HCT116 (cell line): ENCODE measurements around the gene SH2D1B. TPM values are rescaled to one million over a fixed set of nuclear protein-coding genes. Genes with fewer than 3 reads are reported as not detected.

Experiments used
- ATAC-seq: fragments of 200-7000 bp; cut with Tn5 transposase; 2 replicates; pipeline ENCODE4 v1.9.1; 2020; ENCODE audit warnings: mild to moderate bottlenecking, moderate library complexity
- BruUV-seq: library from RNA; stranded (reverse); fragments of 400-500 nt; replicated peaks from 2 replicates; lab custom pipeline; 2021; lab: Mats Ljungman, UMichigan
- CTCF ChIA-PET: fragments of 300-600 bp; sonication (Branson Sonifier 250); formaldehyde crosslinking; loops from one replicate; lab custom pipeline; 2021; ENCODE audit warnings: antibody characterized with exemption; lab: Charles Lee
- POLR2A ChIA-PET: fragments of 300-600, 350-600 bp; sonication (Branson Sonifier 250); formaldehyde crosslinking; loops from one replicate; lab custom pipeline; 2021; ENCODE audit warnings: antibody characterized with exemption; lab: Charles Lee
- RAD21 ChIA-PET, 2 experiments: fragments of 300-600 bp; sonication (Branson Sonifier 250); formaldehyde crosslinking; loops; one replicate each; lab custom pipeline; 2023; ENCODE audit warnings: low total read pairs in 2 of 2; ENCODE audit not compliant: uncharacterized antibody in 2 of 2, unreplicated experiment in 2 of 2, low non-redundant PET in 1 of 2; lab: Charles Lee
- DNase-seq: peaks from one replicate; pipeline ENCODE4 v3.0.0-alpha.2; 2010; ENCODE audit warnings: low read depth, low spot score
- H2AFZ ChIP-seq: fragments of 200-600 bp; shearing (Covaris generic), sonication (generic); 2 replicates; pipeline ENCODE4 v1.6.1; 2017; ENCODE audit warnings: low read depth, mixed run types, mixed read lengths, antibody characterized with exemption, low read length; ENCODE audit not compliant: poor library complexity, severe bottlenecking
- H3K27ac ChIP-seq: 2 replicates; pipeline ENCODE4 v1.5.1; 2012; ENCODE audit warnings: low read depth, low read length
- H3K27me3 ChIP-seq: fragments of 200-600 bp; sonication (generic); 2 replicates; pipeline ENCODE4 v1.6.1; 2016; ENCODE audit warnings: mixed run types, low read length, mixed read lengths; ENCODE audit not compliant: insufficient read depth
- H3K36me3 ChIP-seq, 2 experiments: fragments of 200-500 bp in 1 of 2; fragments of 200-600 bp in 1 of 2; sonication (Bioruptor generic) in 1 of 2; sonication (generic) in 1 of 2; 2 replicates each; pipeline versions ENCODE4 v1.5.1 to v1.6.1; 2014 to 2016; ENCODE audit warnings: low read length in 2 of 2, inconsistent platforms in 1 of 2, mixed read lengths in 1 of 2, mixed run types in 1 of 2; ENCODE audit not compliant: insufficient read depth in 2 of 2, control insufficient read depth in 1 of 2
- H3K4me1 ChIP-seq, 2 experiments: fragments of 200-600 bp in 1 of 2; sonication (generic) in 1 of 2; 2 replicates each; pipeline versions ENCODE4 v1.5.1 to v1.6.1; 2012 to 2017; ENCODE audit warnings: low read length in 2 of 2, inconsistent platforms in 1 of 2, mild to moderate bottlenecking in 1 of 2, mixed read lengths in 1 of 2, mixed run types in 1 of 2, moderate library complexity in 1 of 2; ENCODE audit not compliant: insufficient read depth in 2 of 2, control insufficient read depth in 1 of 2
- H3K4me2 ChIP-seq: fragments of 200-600 bp; sonication (generic); 2 replicates; pipeline ENCODE4 v1.6.1; 2017; ENCODE audit warnings: mixed run types, low read length, mixed read lengths
- H3K4me3 ChIP-seq, 2 experiments: fragments of 200-600 bp in 1 of 2; sonication (generic) in 1 of 2; replicated peaks in 1 of 2; 2 replicates each; pipeline ENCODE4 v1.5.1; 2011 to 2016; ENCODE audit warnings: low read length in 2 of 2, control low read depth in 1 of 2, low read depth in 1 of 2, mild to moderate bottlenecking in 1 of 2, mixed read lengths in 1 of 2, mixed run types in 1 of 2
- H3K79me2 ChIP-seq: fragments of 200-600 bp; sonication (generic); 2 replicates; pipeline ENCODE4 v1.6.1; 2017; ENCODE audit warnings: mild to moderate bottlenecking, mixed run types, low read length, moderate library complexity, mixed read lengths; ENCODE audit not compliant: insufficient read depth
- H3K9ac ChIP-seq: fragments of 200-600 bp; sonication (generic); 2 replicates; pipeline ENCODE4 v1.6.1; 2016; ENCODE audit warnings: low read length, mixed read lengths
- H3K9me2 ChIP-seq: fragments of 200-600 bp; sonication (generic), shearing (Covaris generic); 2 replicates; pipeline ENCODE4 v1.6.1; 2017; ENCODE audit warnings: mixed run types, mild to moderate bottlenecking, moderate library complexity; ENCODE audit not compliant: insufficient read depth
- H3K9me3 ChIP-seq, 2 experiments: fragments of 200-500 bp in 1 of 2; fragments of 200-600 bp in 1 of 2; sonication (Bioruptor generic) in 1 of 2; sonication (generic) in 1 of 2; 2 replicates each; pipeline ENCODE4 v1.6.1; 2014 to 2017; ENCODE audit warnings: low read length in 2 of 2, mixed read lengths in 2 of 2, inconsistent platforms in 1 of 2, low read depth in 1 of 2, mild to moderate bottlenecking in 1 of 2, mixed run types in 1 of 2, moderate library complexity in 1 of 2; ENCODE audit not compliant: control insufficient read depth in 1 of 2, insufficient read depth in 1 of 2
- H4K20me1 ChIP-seq: fragments of 200-600 bp; sonication (generic), shearing (Covaris generic); 2 replicates; pipeline ENCODE4 v1.6.1; 2017; ENCODE audit warnings: mixed run types, mild to moderate bottlenecking, moderate library complexity; ENCODE audit not compliant: insufficient read depth
- CBX3 ChIP-seq: IDR thresholded peaks from 2 replicates; pipeline ENCODE4 v1.6.1; 2012; ENCODE audit warnings: low read depth
- EGR1 ChIP-seq: IDR thresholded peaks from 2 replicates; pipeline ENCODE4 v1.6.1; 2012; ENCODE audit warnings: low read depth
- EZH2phosphoT487 ChIP-seq: fragments of 200-600 bp; IDR thresholded peaks from 2 replicates; pipeline ENCODE4 v1.6.1; 2018; ENCODE audit warnings: antibody characterized with exemption, borderline replicate concordance
- FOSL1 ChIP-seq: IDR thresholded peaks from 2 replicates; pipeline ENCODE4 v1.6.1; 2012; ENCODE audit warnings: low read depth
- JUND ChIP-seq: IDR thresholded peaks from 2 replicates; pipeline ENCODE4 v1.6.1; 2012
- MAX ChIP-seq: IDR thresholded peaks from 2 replicates; pipeline ENCODE4 v1.6.1; 2012
- POLR2AphosphoS5 ChIP-seq: IDR thresholded peaks from 2 replicates; pipeline ENCODE4 v1.6.1; 2011; ENCODE audit warnings: mild to moderate bottlenecking, low read depth, low read length, moderate library complexity
- TCF7L2 ChIP-seq: IDR thresholded peaks from 2 replicates; pipeline ENCODE4 v1.7.0; 2011; ENCODE audit warnings: borderline replicate concordance, inconsistent platforms; ENCODE audit not compliant: insufficient read depth, insufficient read length; ENCODE audit errors: extremely low read depth
- YY1 ChIP-seq: IDR thresholded peaks from 2 replicates; pipeline ENCODE4 v1.6.1; 2011; ENCODE audit warnings: low read length, low read depth, moderate library complexity, mild to moderate bottlenecking; ENCODE audit not compliant: insufficient replicate concordance; ENCODE audit errors: extremely low read depth
- ZNF274 ChIP-seq: fragments of 200-500 bp; sonication (Bioruptor generic); IDR thresholded peaks from 2 replicates; pipeline ENCODE4 v1.6.1; 2014; ENCODE audit warnings: mild to moderate bottlenecking, low read depth, low read length, inconsistent platforms
- intact Hi-C: fragments of 100-400 bp; cut with micrococcal nuclease; formaldehyde crosslinking; loops from 2 replicates; pipeline ENCODE4 v1.10.0; 2022
- total RNA-seq: library from RNA; stranded (reverse); gene quantifications from one replicate; pipeline ENCODE4 v1.2.1, GENCODE V29; 2021; ENCODE audit not compliant: unreplicated experiment

Gene SH2D1B
- total RNA-seq, 1 experiment from 2014 or later = 0.12 TPM

GRCh38 chr1:162405800-162406199 is 6.1 kb downstream of the SH2D1B start:
- Histone ChIP-seq H3K4me1 (peaks cover 5 to 8% of the 10 kb centered on the region in 2 experiments), H3K79me2 (no peaks in the 10 kb centered on the region), H3K9me3 (no peaks in the 10 kb centered on the region), H2AFZ (peak overlapping the region; percentile 13), H3K4me2 (no peak overlapping the region), H3K27me3 (no peaks in the 10 kb centered on the region), H3K27ac (no peak overlapping the region), H3K4me3 (no peak overlapping the region), H3K9ac (no peak overlapping the region), H3K9me2 (no peaks in the 10 kb centered on the region), H3K36me3 (no peaks in the 10 kb centered on the region), H4K20me1 (no peaks in the 10 kb centered on the region)
- ChIA-PET POLR2A (no interaction called here), CTCF (no interaction called here), RAD21 (no interaction called here)
- no peak for TF ChIP-seq ZNF274
- TF ChIP-seq FOSL1 = no peak
- TF ChIP-seq TCF7L2 = no peak
- no peak for TF ChIP-seq CBX3
- ATAC-seq (no peak), DNase-seq (no peak)
- no TSS peak for BruUV-seq
- intact Hi-C loops = no loop called here

- no peaks in the 10 kb centered on the region for H3K79me2 ChIP-seq
- no peaks in the 10 kb centered on the region for H4K20me1 ChIP-seq
- no peaks in the 10 kb centered on the region for H3K9me3 ChIP-seq
- H3K27ac ChIP-seq = no peak overlapping the region
- CTCF ChIA-PET = no interaction called here
- ATAC-seq = peak; percentile 27; the same call in 1 of the 2 replicates
- peak overlapping the region; percentile 49 for H3K4me2 ChIP-seq
- no TSS peak for BruUV-seq
- RAD21 ChIA-PET = no interaction called here
- H3K9ac ChIP-seq = no peak overlapping the region
- no peaks in the 10 kb centered on the region for H3K9me2 ChIP-seq
- H2AFZ ChIP-seq = peak overlapping the region; percentile 52
- intact Hi-C loops = no loop called here
- no peak for DNase-seq
- no peaks in the 10 kb centered on the region for H3K36me3 ChIP-seq
- H3K27me3 ChIP-seq = no peaks in the 10 kb centered on the region
- no peak overlapping the region for H3K4me3 ChIP-seq
- H3K4me1 ChIP-seq = peaks cover 5 to 8% of the 10 kb centered on the region in 2 experiments
- peak; percentile 76 for TF ChIP-seq EGR1
- TF ChIP-seq MAX = no peak
- TF ChIP-seq YY1 = no peak
- no peak for TF ChIP-seq TCF7L2
- TF ChIP-seq EZH2phosphoT487 = no peak
- no peak for TF ChIP-seq CBX3
- no peak for TF ChIP-seq POLR2AphosphoS5
- no peak for TF ChIP-seq JUND
- POLR2A ChIA-PET = interaction anchor here (0.9 kb wide), 1 partner anchor 24 kb away, joined by 3 read pairs; no protein-coding TSS in a partner anchor
Measured at GRCh38 chr1:162404550-162405160, 7.3 kb downstream of the SH2D1B start.
